Loucy (cell line): ENCODE data around the gene CRYBA4.

Experiments
- H2AFZ ChIP-seq: fragments of 200-600 bp; sonication (generic); 2 replicates; pipeline ENCODE4 v1.6.0; 2016; ENCODE audit warnings: antibody characterized with exemption, mild to moderate bottlenecking, low read length, moderate library complexity
- H3F3A ChIP-seq: fragments of 200-600 bp; 2 replicates; pipeline ENCODE4 v1.6.0; 2016; ENCODE audit warnings: antibody characterized with exemption, low read depth, mild to moderate bottlenecking
- H3K27me3 ChIP-seq: fragments of 200-600 bp; sonication (generic); 2 replicates; pipeline ENCODE4 v1.6.1; 2014; ENCODE audit warnings: low read length, mild to moderate bottlenecking; ENCODE audit not compliant: insufficient read depth, poor library complexity, severe bottlenecking
- H3K36me3 ChIP-seq: fragments of 200-600 bp; sonication (generic); 2 replicates; pipeline ENCODE4 v1.6.1; 2016; ENCODE audit warnings: low read length; ENCODE audit not compliant: insufficient read depth
- H3K4me1 ChIP-seq: fragments of 200-600 bp; sonication (generic); 2 replicates; pipeline ENCODE4 v1.5.1; 2014; ENCODE audit warnings: low read length, mild to moderate bottlenecking; ENCODE audit not compliant: insufficient read depth, poor library complexity, severe bottlenecking
- H3K4me2 ChIP-seq: fragments of 200-600 bp; sonication (generic); 2 replicates; pipeline ENCODE4 v1.6.0; 2014; ENCODE audit warnings: antibody characterized with exemption, low read length, low read depth, mild to moderate bottlenecking; ENCODE audit not compliant: poor library complexity, severe bottlenecking
- H3K4me3 ChIP-seq: fragments of 200-600 bp; sonication (generic); 2 replicates; pipeline ENCODE4 v1.5.1; 2014; ENCODE audit warnings: low read length, mild to moderate bottlenecking, mixed read lengths; ENCODE audit not compliant: poor library complexity, severe bottlenecking
- H3K79me2 ChIP-seq: fragments of 200-600 bp; sonication (generic); 2 replicates; pipeline ENCODE4 v1.6.1; 2014; ENCODE audit warnings: low read length; ENCODE audit not compliant: insufficient read depth
- H3K9ac ChIP-seq: fragments of 200-600 bp; sonication (generic); 2 replicates; pipeline ENCODE4 v1.6.0; 2014; ENCODE audit warnings: mild to moderate bottlenecking, low read depth, low read length, moderate library complexity; ENCODE audit not compliant: poor library complexity, severe bottlenecking
- H3K9me2 ChIP-seq: fragments of 200-600 bp; sonication (generic); replicated peaks from 2 replicates; pipeline ENCODE4 v1.6.1; 2016; ENCODE audit warnings: low read depth, low read length, mixed read lengths
- H3K9me3 ChIP-seq: fragments of 200-600 bp; sonication (generic); 2 replicates; pipeline ENCODE4 v1.6.1; 2014; ENCODE audit warnings: mild to moderate bottlenecking, antibody characterized with exemption, low read length, low read depth; ENCODE audit not compliant: insufficient read depth
- H4K20me1 ChIP-seq: fragments of 200-600 bp; sonication (generic); 2 replicates; pipeline ENCODE4 v1.6.0; 2014; ENCODE audit warnings: antibody characterized with exemption, low read length, mild to moderate bottlenecking; ENCODE audit not compliant: insufficient read depth, poor library complexity, severe bottlenecking
- EZH2phosphoT487 ChIP-seq: fragments of 200-600 bp; IDR thresholded peaks from 2 replicates; pipeline ENCODE4 v1.6.1; 2018; ENCODE audit warnings: antibody characterized with exemption, mild to moderate bottlenecking, moderate library complexity, borderline replicate concordance
- TF ChIP-seq, protein P1 (sequence below): fragments of 200-600 bp; sonication (generic); conservative IDR thresholded peaks from 2 replicates; pipeline ENCODE4 v1.5.1; 2014; ENCODE audit warnings: mild to moderate bottlenecking, antibody characterized with exemption, low read length

CRYBA4 gene

DNA sequence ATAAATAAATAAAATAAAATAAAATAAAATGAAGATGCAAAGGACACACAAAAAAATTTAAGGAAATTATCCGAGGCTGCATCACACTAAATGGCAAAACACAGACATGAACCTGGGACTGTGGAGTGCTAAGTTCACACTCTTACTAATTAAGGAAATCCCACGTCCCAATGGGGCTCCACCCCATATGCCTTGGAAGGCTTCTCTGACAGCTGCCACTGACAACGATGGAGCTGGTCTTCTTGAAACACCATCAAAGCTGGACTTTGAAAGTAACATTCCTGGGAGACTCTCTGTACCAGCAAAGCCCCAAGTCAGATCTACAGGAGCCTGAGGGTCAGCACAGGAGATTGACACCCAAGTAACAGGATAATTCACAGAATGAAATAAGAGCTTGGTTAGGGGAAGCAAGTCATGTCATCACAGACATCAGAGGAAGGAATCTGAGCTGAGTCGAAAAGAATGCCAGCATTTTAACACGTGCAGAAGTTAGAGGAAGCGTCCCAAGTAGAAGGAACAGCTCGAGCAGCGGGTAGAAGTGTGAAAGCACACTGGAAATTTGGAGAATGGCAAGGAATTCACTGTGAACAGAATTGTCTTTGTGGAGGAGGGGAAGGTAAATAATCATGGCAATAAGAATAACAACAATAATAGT, 45.6 kb upstream of the CRYBA4 start:
- H3K9me3 ChIP-seq, result no peaks in the 10 kb centered on the region
- peaks cover 3% of the 10 kb centered on the region; the same call in 1 of the 2 replicates for H3F3A ChIP-seq
- no peak overlapping the region for H3K4me2 ChIP-seq
- no peaks in the 10 kb centered on the region for H3K27me3 ChIP-seq
- H3K9ac ChIP-seq, result no peak overlapping the region
- no peak overlapping the region for H2AFZ ChIP-seq
- peaks cover 39% of the 10 kb centered on the region for H3K4me1 ChIP-seq
- TF ChIP-seq EZH2phosphoT487, result no peak
- TF ChIP-seq, protein P1, sequence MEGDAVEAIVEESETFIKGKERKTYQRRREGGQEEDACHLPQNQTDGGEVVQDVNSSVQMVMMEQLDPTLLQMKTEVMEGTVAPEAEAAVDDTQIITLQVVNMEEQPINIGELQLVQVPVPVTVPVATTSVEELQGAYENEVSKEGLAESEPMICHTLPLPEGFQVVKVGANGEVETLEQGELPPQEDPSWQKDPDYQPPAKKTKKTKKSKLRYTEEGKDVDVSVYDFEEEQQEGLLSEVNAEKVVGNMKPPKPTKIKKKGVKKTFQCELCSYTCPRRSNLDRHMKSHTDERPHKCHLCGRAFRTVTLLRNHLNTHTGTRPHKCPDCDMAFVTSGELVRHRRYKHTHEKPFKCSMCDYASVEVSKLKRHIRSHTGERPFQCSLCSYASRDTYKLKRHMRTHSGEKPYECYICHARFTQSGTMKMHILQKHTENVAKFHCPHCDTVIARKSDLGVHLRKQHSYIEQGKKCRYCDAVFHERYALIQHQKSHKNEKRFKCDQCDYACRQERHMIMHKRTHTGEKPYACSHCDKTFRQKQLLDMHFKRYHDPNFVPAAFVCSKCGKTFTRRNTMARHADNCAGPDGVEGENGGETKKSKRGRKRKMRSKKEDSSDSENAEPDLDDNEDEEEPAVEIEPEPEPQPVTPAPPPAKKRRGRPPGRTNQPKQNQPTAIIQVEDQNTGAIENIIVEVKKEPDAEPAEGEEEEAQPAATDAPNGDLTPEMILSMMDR, result no peak
- H4K20me1 ChIP-seq, result no peaks in the 10 kb centered on the region
- peaks cover 54% of the 10 kb centered on the region for H3K79me2 ChIP-seq
- H3K4me3 ChIP-seq, result no peak overlapping the region
- H3K9me2 ChIP-seq, result no peaks in the 10 kb centered on the region
- no peaks in the 10 kb centered on the region for H3K36me3 ChIP-seq

DNA sequence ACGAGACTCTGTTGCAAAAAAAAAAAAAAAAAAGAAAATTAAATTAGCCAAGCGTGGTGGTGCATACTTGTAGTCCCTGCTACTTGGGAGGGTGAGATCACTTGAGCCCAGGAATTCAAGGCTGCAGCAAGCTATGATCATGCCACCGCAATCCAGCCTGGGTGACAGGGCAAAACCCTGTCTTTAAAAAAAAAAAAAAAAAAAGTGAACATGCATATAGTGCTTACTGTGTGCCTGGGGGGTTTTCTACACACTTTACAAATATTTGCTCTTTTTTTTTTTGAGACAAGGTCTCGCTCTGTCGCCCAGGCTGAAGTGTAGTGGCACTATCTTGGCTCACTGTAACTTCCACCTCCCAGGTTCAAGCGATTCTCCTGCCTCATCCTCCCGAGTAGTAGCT, 44.7 kb upstream of the CRYBA4 start:
- H3K27me3 ChIP-seq, result no peaks in the 10 kb centered on the region
- H3F3A ChIP-seq, result peaks cover 3% of the 10 kb centered on the region; the same call in 1 of the 2 replicates
- no peak for TF ChIP-seq EZH2phosphoT487
- TF ChIP-seq, protein P1, result no peak
- H3K36me3 ChIP-seq, result no peaks in the 10 kb centered on the region
- no peak overlapping the region for H3K4me3 ChIP-seq
- peaks cover 51% of the 10 kb centered on the region for H3K79me2 ChIP-seq
- no peaks in the 10 kb centered on the region for H3K9me3 ChIP-seq
- H3K4me2 ChIP-seq, result no peak overlapping the region
- no peaks in the 10 kb centered on the region for H3K9me2 ChIP-seq
- H3K9ac ChIP-seq, result no peak overlapping the region
- no peak overlapping the region for H2AFZ ChIP-seq
- H3K4me1 ChIP-seq, result peaks cover 39% of the 10 kb centered on the region
- no peaks in the 10 kb centered on the region for H4K20me1 ChIP-seq

DNA sequence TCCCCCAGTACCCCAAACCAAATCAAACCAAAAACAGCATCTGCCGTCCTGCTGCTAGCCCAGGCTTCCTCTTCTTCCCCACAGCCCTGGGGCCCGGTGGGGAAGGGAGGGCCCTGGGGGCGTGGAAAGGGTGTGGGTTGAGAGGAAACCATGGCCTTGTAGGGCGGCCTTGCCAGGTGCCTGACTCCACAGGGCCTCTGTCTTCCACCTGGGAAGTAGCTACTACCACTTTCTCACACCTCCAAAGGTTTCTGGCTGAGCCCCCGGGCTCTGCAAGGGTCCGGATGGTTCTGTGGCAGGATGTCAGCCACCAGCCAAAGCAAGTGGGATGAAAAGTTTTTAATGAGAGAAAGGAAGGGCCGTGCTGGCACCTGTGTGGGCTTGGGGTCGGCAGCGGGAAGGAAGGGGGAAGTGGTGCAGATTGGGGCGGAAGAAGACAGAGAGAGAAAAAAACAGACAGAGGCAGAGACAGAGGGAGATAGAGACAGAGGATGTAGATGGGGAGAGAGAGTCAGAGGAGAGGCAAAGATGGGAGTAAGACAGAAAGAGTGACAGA, 42.4 kb upstream of the CRYBA4 start:
- peaks cover 25% of the 10 kb centered on the region for H3K4me1 ChIP-seq
- H2AFZ ChIP-seq, result peak overlapping the region; percentile 79
- peak overlapping the region; percentile 67 for H3K9ac ChIP-seq
- no peaks in the 10 kb centered on the region for H3K9me3 ChIP-seq
- no peaks in the 10 kb centered on the region for H3F3A ChIP-seq
- peak overlapping the region; percentile 69 for H3K4me3 ChIP-seq
- no peaks in the 10 kb centered on the region for H3K36me3 ChIP-seq
- TF ChIP-seq, protein P1, result no peak
- no peak for TF ChIP-seq EZH2phosphoT487
- H3K79me2 ChIP-seq, result peaks cover 47% of the 10 kb centered on the region
- H4K20me1 ChIP-seq, result no peaks in the 10 kb centered on the region
- H3K9me2 ChIP-seq, result no peaks in the 10 kb centered on the region
- no peaks in the 10 kb centered on the region for H3K27me3 ChIP-seq
- H3K4me2 ChIP-seq, result peak overlapping the region; percentile 75
